K562 (cell line): ENCODE data around the gene HS6ST1. TPM values are rescaled to one million over a fixed set of nuclear protein-coding genes. Genes with fewer than 3 reads are reported as not detected.

ENCODE experiments used
- AFF4 ChIP-seq: sonication (generic); formaldehyde crosslinking; IDR thresholded peaks from 2 replicates; pipeline ENCODE4 v1.8.0; 2023; ENCODE audit warnings: mild to moderate bottlenecking, missing genetic modification reagents
- CBX5 ChIP-seq: IDR thresholded peaks from 2 replicates; pipeline ENCODE4 v1.6.1; 2014; ENCODE audit warnings: low read depth, borderline replicate concordance
- CHCHD3 ChIP-seq: fragments of 250-450 bp; sonication (Bioruptor Pico); IDR thresholded peaks from 2 replicates; pipeline ENCODE4 v2.1.2; 2022; ENCODE audit warnings: mild to moderate bottlenecking
- CXXC5 ChIP-seq: fragments of 250-450 bp; sonication (Bioruptor Pico); IDR thresholded peaks from 2 replicates; pipeline ENCODE4 v1.8.0; 2022; ENCODE audit warnings: inconsistent platforms, mild to moderate bottlenecking, moderate library complexity
- EZH2 ChIP-seq: IDR thresholded peaks from 2 replicates; pipeline ENCODE4 v1.6.1; 2012; ENCODE audit warnings: low read depth, mild to moderate bottlenecking, inconsistent platforms, low read length, borderline replicate concordance
- HDAC6 ChIP-seq: IDR thresholded peaks from 2 replicates; pipeline ENCODE4 v1.6.1; 2012; ENCODE audit warnings: low read depth, mild to moderate bottlenecking, control low read depth, inconsistent platforms, low read length, moderate library complexity
- KDM1A ChIP-seq, 2 experiments: fragments of 450-650 bp; IDR thresholded peaks; 2 replicates each; pipeline ENCODE4 v1.6.1; 2016; ENCODE audit warnings: mild to moderate bottlenecking in 2 of 2
- MAZ ChIP-seq, 2 experiments: fragments of 450-650 bp in 1 of 2; sonication (generic) in 1 of 2; formaldehyde crosslinking; IDR thresholded peaks in 1 of 2; conservative IDR thresholded peaks in 1 of 2; 2 replicates each; pipeline versions ENCODE4 v1.4.0 to v1.5.0; 2020; ENCODE audit warnings: mild to moderate bottlenecking in 1 of 2, missing genetic modification reagents in 1 of 2
- MEF2D ChIP-seq: conservative IDR thresholded peaks from 2 replicates; pipeline ENCODE4 v1.6.1; 2016; ENCODE audit warnings: low read depth, missing genetic modification characterization, missing compliant biosample characterization
- NELFE ChIP-seq: IDR thresholded peaks from 2 replicates; pipeline ENCODE4 v1.6.1; 2011; ENCODE audit warnings: mild to moderate bottlenecking; ENCODE audit not compliant: insufficient read depth, insufficient read length
- PTTG1 ChIP-seq: fragments of 450-650 bp; IDR thresholded peaks from 2 replicates; pipeline ENCODE4 v1.6.1; 2016; ENCODE audit warnings: low read depth, mild to moderate bottlenecking, missing genetic modification characterization, missing compliant biosample characterization
- RBM22 ChIP-seq: fragments of 200-400 bp; formaldehyde crosslinking; IDR thresholded peaks from 2 replicates; pipeline ENCODE4 v1.6.1; 2018; ENCODE audit warnings: low read length, low read depth; ENCODE audit not compliant: poor library complexity, severe bottlenecking
- SP2 ChIP-seq: IDR thresholded peaks from 2 replicates; pipeline ENCODE4 v1.6.1; 2011; ENCODE audit warnings: mild to moderate bottlenecking, low read depth, low read length, moderate library complexity; ENCODE audit not compliant: poor library complexity, severe bottlenecking; ENCODE audit errors: extremely low read depth
- SRF ChIP-seq, 2 experiments: fragments of 250-450, 450-650 bp in 1 of 2; sonication (Bioruptor Pico) in 1 of 2; sonication (generic) in 1 of 2; formaldehyde crosslinking; IDR thresholded peaks; 2 replicates each; pipeline versions ENCODE4 v1.5.0 to v1.5.1; 2020 to 2022; ENCODE audit warnings: mild to moderate bottlenecking in 1 of 2, missing genetic modification reagents in 1 of 2
- TCF3 ChIP-seq: sonication (generic); formaldehyde crosslinking; IDR thresholded peaks from 2 replicates; pipeline ENCODE4 v1.4.0; 2020; ENCODE audit warnings: mild to moderate bottlenecking, missing genetic modification reagents
- TFAM ChIP-seq: fragments of 250-450 bp; sonication (Bioruptor Pico); conservative IDR thresholded peaks from 2 replicates; pipeline ENCODE4 v1.5.0; 2021; ENCODE audit warnings: mild to moderate bottlenecking, moderate library complexity
- THRB ChIP-seq: fragments of 450-650 bp; formaldehyde crosslinking; conservative IDR thresholded peaks from 2 replicates; pipeline ENCODE4 v1.4.0; 2022; ENCODE audit warnings: mild to moderate bottlenecking, missing genetic modification characterization
- USF1 ChIP-seq: sonication (generic); formaldehyde crosslinking; IDR thresholded peaks from 2 replicates; pipeline ENCODE4 v1.9.0; 2022; ENCODE audit warnings: mild to moderate bottlenecking, missing genetic modification reagents
- ZFP1 ChIP-seq: fragments of 450-650 bp; formaldehyde crosslinking; IDR thresholded peaks from 2 replicates; pipeline ENCODE4 v1.4.0; 2020; ENCODE audit warnings: mild to moderate bottlenecking, mixed read lengths
- ZNF121 ChIP-seq: sonication (generic); formaldehyde crosslinking; conservative IDR thresholded peaks from 2 replicates; pipeline ENCODE4 v1.8.0; 2022; ENCODE audit warnings: missing genetic modification reagents
- ZNF232 ChIP-seq: sonication (generic); formaldehyde crosslinking; IDR thresholded peaks from 2 replicates; pipeline ENCODE4 v1.8.0; 2022; ENCODE audit warnings: mild to moderate bottlenecking, missing genetic modification reagents
- ZNF589 ChIP-seq: fragments of 200-800 bp; sonication (Bioruptor generic); IDR thresholded peaks from 2 replicates; pipeline ENCODE4 v1.6.1; 2016; ENCODE audit warnings: low read depth, missing genetic modification characterization, missing compliant biosample characterization
- ZNF785 ChIP-seq: fragments of 250-450 bp; sonication (Bioruptor Pico); IDR thresholded peaks from 2 replicates; pipeline ENCODE4 v1.4.0; 2020; ENCODE audit warnings: mild to moderate bottlenecking
- polyA plus RNA-seq, 8 experiments: library from polyadenylated mRNA; depleted of rRNA in 4 of 8; stranded (reverse) in 5 of 8; unstranded in 3 of 8; fragments of >200 nt; fragmentation: Nextera tagmentation in 2 of 8; fragmentation: Illumina TruSeq in 1 of 8; extraction: Ambion mirVana in 2 of 8; extraction: Trizol in 1 of 8; gene quantifications; 2 replicates each; pipeline versions ENCODE4 v1.2.1 to v1.2.3, GENCODE V29; 2011 to 2014; ENCODE audit warnings: inconsistent platforms in 1 of 8, missing spikeins in 1 of 8
- total RNA-seq, 7 experiments: library from RNA; depleted of rRNA in 6 of 7; stranded (reverse); fragments of >200 nt in 6 of 7; fragmentation: Illumina TruSeq in 2 of 7; extraction: Trizol in 2 of 7; gene quantifications; 2 replicates each; pipeline versions ENCODE4 v1.2.1 to v1.2.3, GENCODE V29; 2011 to 2021; ENCODE audit warnings: low replicate concordance in 1 of 7

Gene HS6ST1
- total and polyA plus RNA-seq, 9 of the 15 experiments (the other 6 are each of a cell fraction or from before 2014, with no cell fraction given), result 0.06 to 7.4 (median 3.8) TPM

- TF ChIP-seq TFAM (CRISPR knock-in tag) (no peak), PTTG1 (tag) (no peak), CHCHD3 (CRISPR knock-in tag) (no peak), HDAC6 (no peak), EZH2 (no peak), MAZ (CRISPR knock-in tag; conservative IDR thresholded peaks at IDR 0.05 in 1 of 2, IDR thresholded peaks at IDR 0.05 in 1 of 2) (peak in 1 of 2 experiments; percentile 30; a peak in 1 of 4 replicates), SRF (CRISPR knock-in tag; IDR thresholded peaks at IDR 0.05) (no peak), ZNF121 (CRISPR knock-in tag) (no peak), ZNF232 (CRISPR knock-in tag) (no peak), USF1 (CRISPR knock-in tag) (peak; percentile 91), NELFE (no peak), SP2 (no peak), RBM22 (no peak), ZNF589 (CRISPR knock-in tag) (peak; percentile 39; the same call in 1 of the 2 replicates), AFF4 (CRISPR knock-in tag) (0 out of 2 replicates have a peak, but pooled peaks have one; percentile 62), ZFP1 (CRISPR knock-in tag) (no peak), CBX5 (no peak), MEF2D (tag) (no peak), TCF3 (peak; percentile 91), THRB (CRISPR knock-in tag) (no peak), CXXC5 (peak; percentile 73), KDM1A (IDR thresholded peaks at IDR 0.05) (peak; percentile 45 to 59; a peak in 2 of 4 replicates), ZNF785 (no peak)
Measured at GRCh38 chr2:128309280-128310093, 9.2 kb downstream of the HS6ST1 start (continued).
